Hepatocyte (in vitro differentiated cells): ENCODE measurements around the gene RASSF1.

ENCODE experiments used
- EZH2 ChIP-seq: fragments of 200-600 bp; sonication (generic); IDR thresholded peaks from 2 replicates; pipeline ENCODE4 v1.6.1; 2016; ENCODE audit warnings: antibody characterized with exemption, mild to moderate bottlenecking, borderline replicate concordance
- EZH2phosphoT487 ChIP-seq: fragments of 200-600 bp; sonication (generic); IDR thresholded peaks from one replicate; pipeline ENCODE4 v1.6.1; 2018; ENCODE audit warnings: antibody characterized with exemption, mild to moderate bottlenecking, low read depth, moderate library complexity; ENCODE audit not compliant: unreplicated experiment, severe bottlenecking
- TF ChIP-seq, protein P1 (sequence below): fragments of 200-600 bp; sonication (generic); IDR thresholded peaks from 2 replicates; pipeline ENCODE4 v1.5.1; 2016; ENCODE audit warnings: antibody characterized with exemption, mild to moderate bottlenecking; ENCODE audit not compliant: poor library complexity

DNA sequence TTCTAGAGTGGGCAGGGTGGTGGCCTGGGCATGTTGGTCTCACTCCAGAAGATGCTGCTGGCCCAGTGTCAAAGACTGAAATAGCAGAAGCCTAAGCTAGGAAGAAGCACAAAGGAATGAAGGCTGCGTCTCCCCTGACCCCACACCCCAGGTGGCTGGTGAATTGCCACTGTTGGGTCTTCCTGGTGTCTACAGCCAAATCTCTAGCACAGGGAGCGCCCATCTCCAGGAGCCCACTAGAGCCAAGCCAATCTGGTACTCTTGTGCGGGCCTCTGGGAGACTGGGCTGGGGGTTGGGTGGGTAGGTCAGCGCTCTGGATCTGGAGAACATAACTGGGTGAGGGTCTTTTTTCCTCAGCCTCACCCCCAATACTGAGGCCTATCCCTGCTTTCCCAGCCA lies 13.5 kb downstream of the RASSF1 start:
- TF ChIP-seq EZH2 (no peak), EZH2phosphoT487 (no peak)
- TF ChIP-seq, protein P1, sequence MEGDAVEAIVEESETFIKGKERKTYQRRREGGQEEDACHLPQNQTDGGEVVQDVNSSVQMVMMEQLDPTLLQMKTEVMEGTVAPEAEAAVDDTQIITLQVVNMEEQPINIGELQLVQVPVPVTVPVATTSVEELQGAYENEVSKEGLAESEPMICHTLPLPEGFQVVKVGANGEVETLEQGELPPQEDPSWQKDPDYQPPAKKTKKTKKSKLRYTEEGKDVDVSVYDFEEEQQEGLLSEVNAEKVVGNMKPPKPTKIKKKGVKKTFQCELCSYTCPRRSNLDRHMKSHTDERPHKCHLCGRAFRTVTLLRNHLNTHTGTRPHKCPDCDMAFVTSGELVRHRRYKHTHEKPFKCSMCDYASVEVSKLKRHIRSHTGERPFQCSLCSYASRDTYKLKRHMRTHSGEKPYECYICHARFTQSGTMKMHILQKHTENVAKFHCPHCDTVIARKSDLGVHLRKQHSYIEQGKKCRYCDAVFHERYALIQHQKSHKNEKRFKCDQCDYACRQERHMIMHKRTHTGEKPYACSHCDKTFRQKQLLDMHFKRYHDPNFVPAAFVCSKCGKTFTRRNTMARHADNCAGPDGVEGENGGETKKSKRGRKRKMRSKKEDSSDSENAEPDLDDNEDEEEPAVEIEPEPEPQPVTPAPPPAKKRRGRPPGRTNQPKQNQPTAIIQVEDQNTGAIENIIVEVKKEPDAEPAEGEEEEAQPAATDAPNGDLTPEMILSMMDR = no peak
